Suprapubic skin (tissue), 4 donors: Measurements from ENCODE around the gene CA5B. TPM values are rescaled to one million over a fixed set of nuclear protein-coding genes. Genes with fewer than 3 reads are reported as not detected.
"Not testable (repeated sequence)": the region's sequence is repeated elsewhere in the genome, so short reads cannot be mapped to it uniquely, and the experiment has no call there.

Experiments
- DNase-seq, 2 donors: peaks; one replicate each; pipeline ENCODE4 v3.0.0-alpha.2; 2019; ENCODE audit warnings: low spot score in 2 of 2
- H3K27ac ChIP-seq: fragments of 200-600 bp; sonication (generic); one replicate; pipeline ENCODE4 v1.5.1; 2019
- H3K27me3 ChIP-seq: fragments of 200-600 bp; sonication (generic); one replicate; pipeline ENCODE4 v1.5.1; 2019
- H3K36me3 ChIP-seq: fragments of 200-600 bp; sonication (generic); one replicate; pipeline ENCODE4 v1.5.1; 2019
- H3K4me1 ChIP-seq: fragments of 200-600 bp; sonication (generic); one replicate; pipeline ENCODE4 v1.5.1; 2019
- H3K4me3 ChIP-seq: fragments of 200-600 bp; sonication (generic); one replicate; pipeline ENCODE4 v1.5.1; 2019; ENCODE audit warnings: mild to moderate bottlenecking
- H3K9me3 ChIP-seq: fragments of 200-600 bp; sonication (generic); one replicate; pipeline ENCODE4 v1.5.1; 2019
- CTCF ChIP-seq, 2 donors: fragments of 200-600 bp in 1 of 2; fragments of 450-650 bp in 1 of 2; sonication (generic) in 1 of 2; IDR thresholded peaks; one replicate each; pipeline ENCODE4 v1.5.1; 2016 to 2019; ENCODE audit warnings: antibody characterized with exemption in 2 of 2, mild to moderate bottlenecking in 1 of 2, moderate library complexity in 1 of 2
- EP300 ChIP-seq: sonication (generic); formaldehyde crosslinking; IDR thresholded peaks from one replicate; pipeline ENCODE4 v1.6.1; 2017; ENCODE audit warnings: antibody characterized with exemption
- POLR2A ChIP-seq, 2 donors: fragments of 450-650 bp; IDR thresholded peaks; one replicate each; pipeline ENCODE4 v1.6.1; 2017; ENCODE audit warnings: antibody characterized with exemption in 2 of 2, mild to moderate bottlenecking in 2 of 2, moderate library complexity in 2 of 2
- POLR2AphosphoS5 ChIP-seq, 3 donors: sonication (generic); formaldehyde crosslinking; IDR thresholded peaks; one replicate each; pipeline ENCODE4 v1.6.1; 2017; ENCODE audit warnings: antibody characterized with exemption in 3 of 3
- WGBS: methylation state at CpG from one replicate; pipeline ENCODE4 v1.1.5; 2018; 5-methylcytosine and 5-hydroxymethylcytosine counted together
- total RNA-seq, 4 donors: library from RNA; depleted of rRNA; stranded (reverse); fragments of >200 nt; gene quantifications; one replicate each; pipeline ENCODE4 v1.1.0, GENCODE V29; 2016

The CA5B gene
- total RNA-seq, 4 donors from 2014 or later: 6.8 to 32.3 (median 7.9) TPM

DNA sequence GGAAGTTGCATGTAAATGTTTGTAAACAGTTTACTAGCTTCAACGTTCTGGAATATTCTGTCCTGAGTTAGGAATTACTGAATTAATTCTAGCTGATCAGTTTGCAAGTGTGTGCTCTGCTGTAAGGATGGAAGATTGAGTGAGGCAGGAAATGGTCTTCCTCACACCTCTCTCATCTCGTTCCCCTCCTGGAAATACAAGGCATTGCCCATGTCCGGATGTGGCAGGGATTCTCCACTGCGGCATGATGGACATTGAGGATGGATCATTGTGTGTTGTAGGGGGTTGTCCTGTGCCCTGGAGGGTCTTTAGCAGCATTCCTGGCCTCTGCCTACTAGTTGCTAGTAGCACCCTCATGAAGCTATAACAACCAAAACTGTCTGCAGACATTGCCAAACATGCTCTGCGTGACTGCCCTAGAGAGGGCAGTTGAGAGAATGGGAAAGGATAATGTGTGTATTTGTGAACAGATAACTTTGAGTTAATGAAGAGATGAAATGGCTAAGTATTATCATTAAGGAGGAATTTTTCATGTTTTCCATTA lies 12.6 kb downstream of the CA5B start:
- Histone ChIP-seq H3K4me1 (peaks cover 12% of the 10 kb centered on the region), H3K27ac (peak overlapping the region; percentile 82), H3K4me3 (no peak overlapping the region), H3K9me3 (no peaks in the 10 kb centered on the region), H3K36me3 (no peaks in the 10 kb centered on the region), H3K27me3 (no peaks in the 10 kb centered on the region)
- TF ChIP-seq CTCF (IDR thresholded peaks at IDR 0.05): no peak
- no peak for TF ChIP-seq POLR2A (IDR thresholded peaks at IDR 0.05)
- TF ChIP-seq POLR2AphosphoS5 (IDR thresholded peaks at IDR 0.05): no peak
- TF ChIP-seq EP300: no peak
- no peak for DNase-seq
- 58% methylated on average over 5 of the region's 5 CpGs for WGBS

- Histone ChIP-seq H3K9me3 (no peaks in the 10 kb centered on the region), H3K27ac (peak overlapping the region; percentile 82), H3K4me1 (peaks cover 12% of the 10 kb centered on the region), H3K4me3 (no peak overlapping the region), H3K27me3 (no peaks in the 10 kb centered on the region), H3K36me3 (no peaks in the 10 kb centered on the region)
- TF ChIP-seq POLR2A (IDR thresholded peaks at IDR 0.05) (no peak), EP300 (no peak), POLR2AphosphoS5 (IDR thresholded peaks at IDR 0.05) (no peak), CTCF (IDR thresholded peaks at IDR 0.05) (no peak)
- WGBS: 32% methylated on average over 4 of the region's 4 CpGs
- no peak for DNase-seq
These were observed 13.2 kb downstream of the CA5B start for GRCh38 chrX:15751155-15751819.

DNA sequence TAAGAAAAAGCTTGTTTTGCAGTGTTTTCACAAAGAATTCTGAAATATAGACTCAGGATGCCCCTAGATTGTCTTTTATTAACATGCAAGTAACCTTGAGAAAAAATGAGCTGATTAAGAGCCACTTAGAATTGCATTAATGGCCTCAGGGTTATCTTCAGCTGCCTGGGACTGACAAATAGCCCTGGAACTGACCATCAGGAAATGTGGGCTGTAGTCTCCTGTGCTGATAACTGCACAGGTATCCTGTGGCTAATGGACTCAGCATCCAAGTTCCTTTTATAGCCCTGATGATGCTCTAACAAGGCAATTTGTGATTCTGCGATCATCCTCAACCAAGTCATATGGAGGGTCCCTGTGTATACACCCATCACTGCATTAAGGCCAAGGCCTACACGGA lies 17.0 kb downstream of the CA5B start:
- DNase-seq: no peak
- Histone ChIP-seq H3K4me1 (peaks cover 8% of the 10 kb centered on the region), H3K9me3 (no peaks in the 10 kb centered on the region), H3K27me3 (no peaks in the 10 kb centered on the region), H3K27ac (no peak overlapping the region), H3K4me3 (no peak overlapping the region), H3K36me3 (no peaks in the 10 kb centered on the region)
- TF ChIP-seq POLR2AphosphoS5 (IDR thresholded peaks at IDR 0.05) (no peak), CTCF (IDR thresholded peaks at IDR 0.05) (no peak), POLR2A (IDR thresholded peaks at IDR 0.05) (no peak), EP300 (no peak)
- 100% methylated on average over 1 of the region's 2 CpGs for WGBS

- Histone ChIP-seq H3K4me3 (no peak overlapping the region), H3K36me3 (no peaks in the 10 kb centered on the region), H3K4me1 (no peaks in the 10 kb centered on the region), H3K27ac (no peak overlapping the region), H3K9me3 (no peaks in the 10 kb centered on the region), H3K27me3 (no peaks in the 10 kb centered on the region)
- TF ChIP-seq CTCF (IDR thresholded peaks at IDR 0.05) (no peak), POLR2AphosphoS5 (IDR thresholded peaks at IDR 0.05) (no peak), POLR2A (IDR thresholded peaks at IDR 0.05) (no peak), EP300 (no peak)
- DNase-seq: no peak
- WGBS: 86% methylated on average over 4 of the region's 4 CpGs
These were observed 20.1 kb downstream of the CA5B start for GRCh38 chrX:15758140-15758539.

GRCh38 chrX:15759886-15760285 lies 21.8 kb downstream of the CA5B start:
- not testable (repeated sequence) for H3K27ac ChIP-seq, H3K4me1 ChIP-seq, H3K4me3 ChIP-seq, H3K27me3 ChIP-seq, H3K36me3 ChIP-seq, DNase-seq, H3K9me3 ChIP-seq
- WGBS: 87% methylated on average over 6 of the region's 6 CpGs
